K562 (cell line): ENCODE results near the gene CLCN5. TPM values are rescaled to one million over a fixed set of nuclear protein-coding genes. Genes with fewer than 3 reads are reported as not detected.

Source experiments
- ATAC-seq: fragments of 200-7000 bp; cut with Tn5 transposase; 3 replicates; pipeline ENCODE4 v1.9.1; 2020; ENCODE audit warnings: moderate library complexity
- BruUV-seq: library from RNA; stranded (reverse); fragments of 400-500 nt; replicated peaks from 2 replicates; lab custom pipeline; 2021; lab: Mats Ljungman, UMichigan
- CTCF ChIA-PET: fragments of 300-600 bp; formaldehyde crosslinking; extraction: SDS; loops from one replicate; lab custom pipeline; 2021; ENCODE audit warnings: low intra/inter-chr PET ratio; lab: Yijun Ruan, JAX
- POLR2A ChIA-PET: fragments of 300-600, 350-650 bp; sonication (Branson Sonifier 250); formaldehyde crosslinking; extraction: SDS; loops from one replicate; lab custom pipeline; 2021; ENCODE audit warnings: antibody characterized with exemption, inconsistent platforms; lab: Yijun Ruan, JAX
- DNase-seq, 4 experiments: peaks; one replicate each; pipeline versions ENCODE4 v3.0.0 to v3.0.0-alpha.2; 2011 to 2018; ENCODE audit warnings: low spot score in 3 of 4, mixed read lengths in 3 of 4; ENCODE audit errors: extremely low read depth in 1 of 4
- FAIRE-seq: peaks from 2 replicates; lab custom pipeline; 2011; peaks lifted over from hg19 to GRCh38; lab: Jason Lieb, UNC
- H2AFZ ChIP-seq: 2 replicates; pipeline ENCODE4 v1.6.0; 2011; ENCODE audit warnings: low read depth, low read length, control low read depth, inconsistent platforms
- H3K27ac ChIP-seq: fragments of 200-600 bp; 3 replicates; pipeline ENCODE4 v1.8.0; 2011; ENCODE audit warnings: low read depth, mild to moderate bottlenecking, control low read depth, inconsistent platforms, low read length, moderate library complexity, mixed read lengths; ENCODE audit errors: extremely low read depth
- H3K27me3 ChIP-seq, 2 experiments: fragments of 300-600 bp in 1 of 2; 2 replicates in 1 of 2; 3 replicates in 1 of 2; pipeline versions ENCODE4 v1.6.0 to v1.8.0; 2011; ENCODE audit warnings: inconsistent platforms in 2 of 2, low read length in 2 of 2, mild to moderate bottlenecking in 1 of 2, mixed read lengths in 1 of 2, moderate library complexity in 1 of 2; ENCODE audit not compliant: control insufficient read depth in 2 of 2, insufficient read depth in 2 of 2
- H3K36me3 ChIP-seq: fragments of 300-600 bp; 3 replicates; pipeline ENCODE4 v1.8.0; 2011; ENCODE audit warnings: mild to moderate bottlenecking, low read length, inconsistent platforms; ENCODE audit not compliant: control insufficient read depth, insufficient read depth
- H3K4me1 ChIP-seq, 2 experiments: fragments of 200-600 bp in 1 of 2; replicated peaks in 1 of 2; 2 replicates in 1 of 2; 3 replicates in 1 of 2; pipeline versions ENCODE4 v1.5.1 to v1.8.0; 2011; ENCODE audit warnings: inconsistent platforms in 2 of 2, low read length in 2 of 2, mild to moderate bottlenecking in 1 of 2, mixed read lengths in 1 of 2, moderate library complexity in 1 of 2; ENCODE audit not compliant: control insufficient read depth in 2 of 2, insufficient read depth in 2 of 2
- H3K4me2 ChIP-seq: 2 replicates; pipeline ENCODE4 v1.6.1; 2011; ENCODE audit warnings: low read length, control low read depth, inconsistent platforms, mixed read lengths; ENCODE audit not compliant: insufficient read depth
- H3K4me3 ChIP-seq: fragments of 200-600 bp; sonication (generic), shearing (Covaris generic); 2 replicates; pipeline ENCODE4 v1.5.1; 2016; ENCODE audit warnings: control low read depth, inconsistent platforms
- H3K79me2 ChIP-seq: fragments of 200-600 bp; 3 replicates; pipeline ENCODE4 v1.8.0; 2011; ENCODE audit warnings: low read length, inconsistent platforms; ENCODE audit not compliant: control insufficient read depth, insufficient read depth
- H3K9ac ChIP-seq, 2 experiments: 2 replicates each; pipeline versions ENCODE4 v1.6.0 to v1.6.1; 2011; ENCODE audit warnings: low read depth in 2 of 2, low read length in 2 of 2, control low read depth in 1 of 2, inconsistent platforms in 1 of 2, mild to moderate bottlenecking in 1 of 2, mixed read lengths in 1 of 2; ENCODE audit not compliant: insufficient read depth in 1 of 2
- H3K9me1 ChIP-seq: one replicate; pipeline ENCODE4 v1.6.0; 2011; ENCODE audit warnings: inconsistent platforms, mild to moderate bottlenecking, low read length, moderate library complexity; ENCODE audit not compliant: control insufficient read depth, insufficient read depth
- H3K9me3 ChIP-seq: replicated peaks from 2 replicates; pipeline ENCODE4 v1.5.1; 2011; ENCODE audit warnings: low read depth, low read length, inconsistent platforms; ENCODE audit not compliant: control insufficient read depth, insufficient read depth
- H4K20me1 ChIP-seq: replicated peaks from 2 replicates; pipeline ENCODE4 v1.6.1; 2011; ENCODE audit warnings: low read length, inconsistent platforms, mixed read lengths; ENCODE audit not compliant: control insufficient read depth, insufficient read depth
- ARHGAP35 ChIP-seq: fragments of 450-650 bp; IDR thresholded peaks from 2 replicates; pipeline ENCODE4 v1.6.1; 2018; ENCODE audit not compliant: partially characterized antibody
- FOXJ2 ChIP-seq: fragments of 200-800 bp; sonication (Bioruptor generic); IDR thresholded peaks from 2 replicates; pipeline ENCODE4 v1.6.1; 2016; ENCODE audit warnings: missing genetic modification characterization, missing compliant biosample characterization
- MEIS2 ChIP-seq: fragments of 450-650 bp; IDR thresholded peaks from 2 replicates; pipeline ENCODE4 v1.6.1; 2014; ENCODE audit warnings: mild to moderate bottlenecking; ENCODE audit not compliant: partially characterized antibody
- PTTG1 ChIP-seq: fragments of 450-650 bp; IDR thresholded peaks from 2 replicates; pipeline ENCODE4 v1.6.1; 2016; ENCODE audit warnings: low read depth, mild to moderate bottlenecking, missing genetic modification characterization, missing compliant biosample characterization
- ZNF449 ChIP-seq: fragments of 250-450 bp; sonication (Bioruptor Pico); IDR thresholded peaks from 2 replicates; pipeline ENCODE4 v1.8.0; 2022; ENCODE audit warnings: moderate library complexity, mild to moderate bottlenecking, inconsistent platforms
- whole genome bisulfite sequencing: fragments of 100-300 bp; shearing (Covaris generic); methylation state at CpG from one replicate; pipeline ENCODE4 v1.1.6; 2016; ENCODE audit warnings: low coverage, mixed read lengths; ENCODE audit not compliant: insufficient coverage; ENCODE audit errors: missing lambda C conversion rate; 5-methylcytosine and 5-hydroxymethylcytosine counted together
- in situ Hi-C: fragments of 300-500 bp; cut with MboI; formaldehyde crosslinking; loops from 4 replicates; pipeline ENCODE4 v1.15.0; 2018; ENCODE audit warnings: inconsistent platforms, mixed read lengths
- intact Hi-C: fragments of 100-400 bp; cut with micrococcal nuclease; formaldehyde crosslinking; loops from 2 replicates; pipeline ENCODE4 v1.14.2; 2022
- polyA plus RNA-seq, 8 experiments: library from polyadenylated mRNA; depleted of rRNA in 4 of 8; stranded (reverse) in 5 of 8; unstranded in 3 of 8; fragments of >200 nt; fragmentation: Nextera tagmentation in 2 of 8; fragmentation: Illumina TruSeq in 1 of 8; extraction: Ambion mirVana in 2 of 8; extraction: Trizol in 1 of 8; gene quantifications; 2 replicates each; pipeline versions ENCODE4 v1.2.1 to v1.2.3, GENCODE V29; 2011 to 2014; ENCODE audit warnings: inconsistent platforms in 1 of 8, missing spikeins in 1 of 8
- total RNA-seq, 7 experiments: library from RNA; depleted of rRNA in 6 of 7; stranded (reverse); fragments of >200 nt in 6 of 7; fragmentation: Illumina TruSeq in 2 of 7; extraction: Trizol in 2 of 7; gene quantifications; 2 replicates each; pipeline versions ENCODE4 v1.2.1 to v1.2.3, GENCODE V29; 2011 to 2021; ENCODE audit warnings: low replicate concordance in 1 of 7

The CLCN5 gene
- total and polyA plus RNA-seq, 9 of the 15 experiments (the other 6 are each of a cell fraction or from before 2014, with no cell fraction given): 0.94 to 11.8 (median 7.1) TPM

- TF ChIP-seq MEIS2 (no peak), ARHGAP35 (no peak), ZNF449 (CRISPR knock-in tag) (no peak)
Measured at GRCh38 chrX:49949961-49950360, 27.6 kb downstream of the CLCN5 start (continued).

DNA sequence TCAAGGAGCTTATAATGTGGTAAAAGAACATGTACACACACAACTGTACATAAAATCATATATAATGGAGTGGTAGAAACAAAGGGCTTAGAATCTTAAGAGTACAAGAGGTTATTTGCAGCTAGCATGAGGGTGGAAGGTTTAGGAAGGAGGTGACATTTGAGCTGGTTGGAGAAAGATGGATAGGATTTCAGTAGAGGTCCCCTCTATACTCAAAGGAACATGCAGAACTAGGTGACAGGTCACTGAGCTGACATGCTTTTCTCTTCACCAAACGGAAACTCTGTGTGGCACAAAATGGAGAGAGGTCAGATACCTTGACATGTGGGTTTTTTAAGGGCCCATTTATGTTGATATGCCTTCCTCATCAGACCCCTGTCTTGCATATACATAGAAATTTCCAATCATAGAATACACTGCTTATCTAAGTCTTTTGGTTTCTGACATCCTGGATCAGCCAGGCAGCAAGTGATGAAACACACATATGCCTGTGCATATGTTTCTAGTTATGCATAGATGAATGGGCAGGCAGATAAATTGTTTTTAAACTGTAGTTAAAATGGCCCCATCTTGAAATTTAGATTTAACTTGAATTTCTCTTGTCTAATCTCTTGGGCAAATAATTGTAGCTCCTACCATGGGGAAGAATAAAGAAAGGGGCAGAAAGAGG is 29.3 kb downstream of the CLCN5 start:
- WGBS: 8% methylated on average over 1 of the region's 1 CpG
- POLR2A ChIA-PET: no interaction called here
- in situ Hi-C loops: no loop called here
- Histone ChIP-seq H4K20me1 (no peaks in the 10 kb centered on the region), H3K9me3 (no peaks in the 10 kb centered on the region), H3K9ac (no peak overlapping the region), H3K4me1 (no peaks in the 10 kb centered on the region), H3K4me3 (no peak overlapping the region), H3K4me2 (no peak overlapping the region), H3K27ac (no peak overlapping the region), H3K9me1 (no peaks in the 10 kb centered on the region), H3K36me3 (no peaks in the 10 kb centered on the region), H3K79me2 (no peaks in the 10 kb centered on the region), H3K27me3 (no peaks in the 10 kb centered on the region), H2AFZ (no peak overlapping the region)
- DNase-seq: no peak
- intact Hi-C loops: no loop called here
- TF ChIP-seq FOXJ2 (tag) (no peak), PTTG1 (no peak)
- no peak for FAIRE-seq
- ATAC-seq: no peak
- BruUV-seq: no TSS peak
- CTCF ChIA-PET: no interaction called here
